Measurements from ENCODE around the gene OXSR1. TPM values are rescaled to one million over a fixed set of nuclear protein-coding genes. Genes with fewer than 3 reads are reported as not detected.
A peak's percentile ranks its signal among the peaks of the same experiment; 100 is the strongest.

OXSR1 gene
- total and polyA plus RNA-seq, 2 of the 13 experiments (the other 11 are each of a cell fraction or from before 2014, with no cell fraction given): 27.4 to 32.6 TPM

DNA sequence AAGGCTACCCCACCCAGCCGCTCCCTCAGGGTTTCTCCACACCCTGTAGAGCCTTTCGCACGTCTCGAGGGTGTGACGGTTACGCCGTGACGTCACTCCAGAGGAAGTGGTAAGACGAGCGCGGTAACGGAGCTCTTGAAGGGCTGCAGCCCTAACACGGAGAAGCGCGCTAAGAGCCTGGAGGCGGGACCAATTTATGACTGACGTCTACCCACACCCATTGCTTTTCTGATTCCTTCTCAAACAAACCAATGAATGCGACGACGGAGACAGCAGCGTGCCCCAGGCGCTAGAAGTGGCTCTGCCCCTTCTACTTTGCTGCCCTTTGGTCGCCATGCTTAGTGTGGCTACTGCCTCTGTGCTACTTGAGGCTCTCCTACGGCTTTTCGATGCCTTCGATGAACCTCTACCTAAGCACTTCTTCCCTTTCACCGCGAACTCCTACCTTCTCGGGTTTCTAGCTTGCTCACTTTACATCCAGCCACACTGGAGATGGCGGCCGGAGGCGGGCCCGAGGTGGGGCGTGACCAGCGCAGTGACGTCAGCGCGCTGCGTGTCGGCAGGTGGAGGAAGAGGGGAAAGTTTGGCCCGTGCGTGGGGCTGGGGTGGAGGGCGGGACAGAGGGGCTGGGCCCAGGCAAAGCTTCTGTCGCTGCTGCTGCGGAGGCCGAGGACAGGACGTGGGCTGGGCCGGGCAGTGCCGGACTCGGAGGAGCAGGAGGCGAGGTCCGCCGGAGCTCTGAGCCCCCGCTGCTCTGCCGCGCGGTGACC, at the start of gene OXSR1 (continued):
- TF ChIP-seq ZBTB2 (CRISPR knock-in tag; IDR thresholded peaks at IDR 0.05; ENCODE audit: low read depth) (no peak), ZNF230 (CRISPR knock-in tag; IDR thresholded peaks at IDR 0.05) (no peak), KAT8 (CRISPR knock-in tag; IDR thresholded peaks at IDR 0.05) (peak; percentile 81), MTA1 (CRISPR knock-in tag; IDR thresholded peaks at IDR 0.05; ENCODE audit: borderline replicate concordance) (peak; percentile 93; the same call in 1 of the 2 replicates), ZNF589 (CRISPR knock-in tag; conservative IDR thresholded peaks at IDR 0.05) (no peak), ZNF766 (CRISPR knock-in tag; IDR thresholded peaks at IDR 0.05; ENCODE audit: borderline replicate concordance) (peak; percentile 84; the same call in 1 of the 2 replicates), ZNF7 (CRISPR knock-in tag; IDR thresholded peaks at IDR 0.05) (no peak), ZNF644 (CRISPR knock-in tag; IDR thresholded peaks at IDR 0.05; ENCODE audit: low read depth) (no peak), FLYWCH1 (CRISPR knock-in tag; IDR thresholded peaks at IDR 0.05) (no peak), CEBPG (CRISPR knock-in tag; IDR thresholded peaks at IDR 0.05) (peak; percentile 20; the same call in 1 of the 2 replicates), NBN (conservative IDR thresholded peaks at IDR 0.05) (no peak), ZFYVE20 (CRISPR knock-in tag; IDR thresholded peaks at IDR 0.05; ENCODE audit: borderline replicate concordance, low read depth) (0 out of 2 replicates have a peak, but pooled peaks have one; percentile 76), ZFP36L2 (CRISPR knock-in tag; IDR thresholded peaks at IDR 0.05) (no peak), ELF3 (CRISPR knock-in tag; IDR thresholded peaks at IDR 0.05) (no peak; the same call in 1 of the 2 replicates), ZEB1 (IDR thresholded peaks at IDR 0.05; ENCODE audit: insufficient replicate concordance, low read depth) (peak; percentile 68), ZNF75D (CRISPR knock-in tag; IDR thresholded peaks at IDR 0.05; ENCODE audit: borderline replicate concordance) (no peak), MATR3 (CRISPR knock-in tag; IDR thresholded peaks at IDR 0.05) (no peak), GATAD1 (CRISPR knock-in tag; IDR thresholded peaks at IDR 0.05) (peak; percentile 71), ATF7-NPFF (CRISPR knock-in tag; IDR thresholded peaks at IDR 0.05; ENCODE audit: low read depth) (peak; percentile 89), PAXIP1 (CRISPR knock-in tag; conservative IDR thresholded peaks at IDR 0.05) (peak; percentile 56)
- TF ChIP-seq, protein P1, sequence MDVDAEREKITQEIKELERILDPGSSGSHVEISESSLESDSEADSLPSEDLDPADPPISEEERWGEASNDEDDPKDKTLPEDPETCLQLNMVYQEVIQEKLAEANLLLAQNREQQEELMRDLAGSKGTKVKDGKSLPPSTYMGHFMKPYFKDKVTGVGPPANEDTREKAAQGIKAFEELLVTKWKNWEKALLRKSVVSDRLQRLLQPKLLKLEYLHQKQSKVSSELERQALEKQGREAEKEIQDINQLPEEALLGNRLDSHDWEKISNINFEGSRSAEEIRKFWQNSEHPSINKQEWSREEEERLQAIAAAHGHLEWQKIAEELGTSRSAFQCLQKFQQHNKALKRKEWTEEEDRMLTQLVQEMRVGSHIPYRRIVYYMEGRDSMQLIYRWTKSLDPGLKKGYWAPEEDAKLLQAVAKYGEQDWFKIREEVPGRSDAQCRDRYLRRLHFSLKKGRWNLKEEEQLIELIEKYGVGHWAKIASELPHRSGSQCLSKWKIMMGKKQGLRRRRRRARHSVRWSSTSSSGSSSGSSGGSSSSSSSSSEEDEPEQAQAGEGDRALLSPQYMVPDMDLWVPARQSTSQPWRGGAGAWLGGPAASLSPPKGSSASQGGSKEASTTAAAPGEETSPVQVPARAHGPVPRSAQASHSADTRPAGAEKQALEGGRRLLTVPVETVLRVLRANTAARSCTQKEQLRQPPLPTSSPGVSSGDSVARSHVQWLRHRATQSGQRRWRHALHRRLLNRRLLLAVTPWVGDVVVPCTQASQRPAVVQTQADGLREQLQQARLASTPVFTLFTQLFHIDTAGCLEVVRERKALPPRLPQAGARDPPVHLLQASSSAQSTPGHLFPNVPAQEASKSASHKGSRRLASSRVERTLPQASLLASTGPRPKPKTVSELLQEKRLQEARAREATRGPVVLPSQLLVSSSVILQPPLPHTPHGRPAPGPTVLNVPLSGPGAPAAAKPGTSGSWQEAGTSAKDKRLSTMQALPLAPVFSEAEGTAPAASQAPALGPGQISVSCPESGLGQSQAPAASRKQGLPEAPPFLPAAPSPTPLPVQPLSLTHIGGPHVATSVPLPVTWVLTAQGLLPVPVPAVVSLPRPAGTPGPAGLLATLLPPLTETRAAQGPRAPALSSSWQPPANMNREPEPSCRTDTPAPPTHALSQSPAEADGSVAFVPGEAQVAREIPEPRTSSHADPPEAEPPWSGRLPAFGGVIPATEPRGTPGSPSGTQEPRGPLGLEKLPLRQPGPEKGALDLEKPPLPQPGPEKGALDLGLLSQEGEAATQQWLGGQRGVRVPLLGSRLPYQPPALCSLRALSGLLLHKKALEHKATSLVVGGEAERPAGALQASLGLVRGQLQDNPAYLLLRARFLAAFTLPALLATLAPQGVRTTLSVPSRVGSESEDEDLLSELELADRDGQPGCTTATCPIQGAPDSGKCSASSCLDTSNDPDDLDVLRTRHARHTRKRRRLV (CRISPR knock-in tag; IDR thresholded peaks at IDR 0.05): no peak; the same call in 1 of the 2 replicates
